GM19023 (cell line): Measurements from ENCODE around the gene ANKRD6.
"Not testable (repeated sequence)": the region's sequence is repeated elsewhere in the genome, so short reads cannot be mapped to it uniquely, and the experiment has no call there.

Source experiments
- ATAC-seq: cut with Tn5 transposase; IDR thresholded peaks from one replicate; pipeline ENCODE4 v1.9.1; 2021; ENCODE audit warnings: mild to moderate bottlenecking, moderate library complexity; ENCODE audit not compliant: unreplicated experiment

Gene ANKRD6

DNA sequence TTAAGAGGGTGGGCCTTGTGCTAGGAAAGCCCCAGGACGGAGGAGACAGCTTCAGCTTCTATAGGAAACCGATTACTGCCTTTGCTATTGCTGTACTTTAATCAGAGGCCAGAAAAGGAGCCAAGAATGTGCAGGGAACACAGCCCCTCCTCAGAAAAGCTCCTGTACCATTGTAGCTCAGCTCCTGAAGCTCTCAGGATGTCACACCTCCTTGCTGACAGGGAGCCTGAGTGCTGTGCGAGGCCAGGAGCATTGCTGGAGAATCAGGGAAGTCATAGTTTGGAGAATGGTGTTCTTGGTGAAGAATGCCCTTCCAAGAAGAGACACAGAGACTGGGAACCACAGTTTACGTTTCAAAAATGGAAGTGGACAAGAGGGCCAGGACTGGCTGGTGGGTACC lies 158.8 kb downstream of the ANKRD6 start:
- no peak for ATAC-seq

DNA sequence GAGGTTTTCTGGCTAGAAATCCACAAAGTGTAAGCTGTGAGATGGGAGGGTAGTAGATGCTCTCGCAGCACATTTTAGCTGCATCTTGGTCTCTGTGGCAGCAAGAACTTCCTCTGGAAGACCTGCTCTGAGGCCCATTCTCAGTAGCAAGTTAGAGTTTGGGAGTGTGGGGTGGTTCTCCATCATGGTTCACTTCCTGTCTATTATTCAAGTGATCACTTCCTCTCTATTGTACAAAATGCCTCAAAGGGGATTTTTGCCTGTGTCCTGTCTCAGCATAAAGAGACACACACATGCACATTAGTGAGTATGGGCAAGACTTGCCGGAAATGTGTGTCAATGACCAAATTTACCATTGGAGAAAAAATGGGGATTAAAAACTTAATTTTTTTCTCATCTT lies 163.1 kb downstream of the ANKRD6 start:
- ATAC-seq, result peak; percentile 92

DNA sequence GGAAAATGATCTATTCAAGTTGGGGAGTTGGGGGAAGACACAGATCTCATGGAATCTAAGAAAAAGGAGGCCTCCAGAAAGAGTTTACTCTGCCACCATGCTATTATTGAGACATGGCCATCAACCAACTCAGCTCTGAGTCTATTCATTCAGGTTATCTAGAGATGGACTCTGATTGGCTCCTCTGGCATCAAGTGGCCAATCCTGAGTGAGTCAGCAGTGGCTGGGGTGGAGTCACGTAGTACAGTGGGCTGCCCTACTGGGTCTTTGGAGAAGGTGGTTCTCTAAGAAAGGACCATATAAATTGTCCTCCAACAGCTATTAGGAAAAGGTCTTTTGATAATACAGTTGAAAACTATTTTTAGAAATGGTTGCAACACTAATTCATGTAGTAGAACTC lies 163.5 kb downstream of the ANKRD6 start:
- no peak for ATAC-seq

DNA sequence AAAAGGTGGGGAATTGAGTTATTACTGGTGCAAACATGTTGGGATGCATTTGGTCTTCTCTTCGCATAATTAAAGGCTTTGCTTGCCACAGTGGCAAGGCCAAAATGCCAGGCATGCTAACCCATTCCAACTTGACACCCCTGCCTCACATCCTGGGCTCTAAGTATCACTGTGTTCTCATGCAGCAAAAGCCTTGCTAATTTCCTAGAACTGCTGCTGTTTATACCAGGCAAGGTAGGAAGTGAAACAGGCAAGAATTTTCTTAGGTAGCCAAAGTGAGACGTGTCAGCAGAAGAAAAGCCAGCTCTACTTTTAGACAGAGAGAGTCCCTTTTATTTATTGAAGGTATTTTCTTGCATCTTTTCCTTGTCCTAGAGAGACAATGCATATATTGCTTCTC lies 164.4 kb downstream of the ANKRD6 start:
- ATAC-seq, result no peak

DNA sequence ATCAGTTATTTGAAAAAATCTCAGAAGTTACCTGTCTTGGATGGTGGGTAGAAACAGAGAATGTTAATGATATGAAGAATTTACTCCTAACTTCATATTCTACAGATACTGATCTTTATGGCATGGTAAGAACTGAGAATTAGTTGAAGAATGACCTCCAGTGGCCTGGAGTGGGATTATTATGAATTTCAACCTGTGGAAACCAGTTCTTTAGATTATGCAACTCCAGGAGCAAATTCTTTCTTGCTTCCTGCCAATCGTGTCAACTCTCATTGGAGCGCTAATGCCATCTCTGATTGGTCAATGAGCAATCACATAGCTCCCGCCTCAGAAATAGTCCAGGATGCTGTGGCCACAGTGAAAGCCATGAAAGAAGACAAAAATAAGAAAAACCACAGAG lies 165.0 kb downstream of the ANKRD6 start:
- no peak for ATAC-seq

DNA sequence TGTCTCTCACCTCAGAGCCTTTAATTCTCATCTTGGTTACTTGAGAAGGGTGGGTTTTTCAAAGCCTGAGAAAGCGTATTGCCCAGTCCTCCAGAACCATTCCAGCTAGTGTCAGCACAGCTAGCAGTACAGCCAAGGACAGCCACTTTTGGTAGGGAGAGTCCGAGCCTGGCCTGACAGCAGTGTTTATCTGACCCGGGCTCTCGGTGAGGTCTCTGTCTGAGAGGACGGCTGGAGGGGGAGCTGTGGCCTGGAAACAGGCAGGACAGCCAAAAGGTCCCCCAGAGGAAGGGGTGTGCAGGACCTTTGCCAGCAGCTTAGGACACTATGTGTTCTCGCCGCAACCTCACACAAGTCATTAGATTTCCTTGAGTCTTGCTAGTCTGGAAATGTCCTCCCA lies 166.8 kb downstream of the ANKRD6 start:
- no peak for ATAC-seq

DNA sequence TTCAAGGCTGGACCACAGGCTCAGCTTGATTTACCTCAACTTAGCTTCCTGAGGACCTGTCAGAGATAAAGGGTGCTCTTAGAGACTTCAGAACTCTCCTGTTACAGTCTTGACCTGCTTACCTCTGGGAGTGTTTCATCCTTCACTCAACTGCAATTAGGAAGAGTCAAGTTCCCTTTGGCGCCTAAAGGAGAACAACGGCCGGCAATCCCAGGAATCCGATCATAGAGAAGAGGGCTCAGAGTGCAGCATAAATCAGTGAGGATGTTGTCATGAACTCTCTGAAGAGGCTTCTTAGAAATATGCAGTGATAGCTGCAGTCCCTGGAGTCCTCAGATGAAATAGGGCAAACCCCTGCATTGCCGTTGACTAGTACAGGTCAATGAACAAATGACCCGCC lies 169.2 kb downstream of the ANKRD6 start:
- ATAC-seq, result no peak

DNA sequence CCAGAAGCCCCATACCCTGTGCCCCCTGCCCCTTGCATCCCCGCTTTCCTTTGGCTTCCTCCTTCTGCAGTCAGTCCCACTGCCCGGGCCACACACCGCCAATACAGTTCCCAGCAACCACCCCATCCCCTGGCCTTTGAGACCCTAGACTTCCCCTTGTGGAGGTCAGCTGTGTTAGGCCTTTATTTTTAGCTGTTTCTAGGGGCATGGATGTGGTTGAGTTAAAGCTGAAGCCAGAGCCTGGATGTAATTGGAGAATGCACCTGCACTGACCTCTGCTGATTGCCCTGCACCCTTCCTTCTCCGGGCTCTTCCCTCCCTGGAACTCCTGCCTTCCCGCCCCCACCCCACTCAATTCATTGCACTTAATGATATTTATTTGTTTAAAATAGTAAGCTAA lies 171.7 kb downstream of the ANKRD6 start:
- no peak for ATAC-seq

DNA sequence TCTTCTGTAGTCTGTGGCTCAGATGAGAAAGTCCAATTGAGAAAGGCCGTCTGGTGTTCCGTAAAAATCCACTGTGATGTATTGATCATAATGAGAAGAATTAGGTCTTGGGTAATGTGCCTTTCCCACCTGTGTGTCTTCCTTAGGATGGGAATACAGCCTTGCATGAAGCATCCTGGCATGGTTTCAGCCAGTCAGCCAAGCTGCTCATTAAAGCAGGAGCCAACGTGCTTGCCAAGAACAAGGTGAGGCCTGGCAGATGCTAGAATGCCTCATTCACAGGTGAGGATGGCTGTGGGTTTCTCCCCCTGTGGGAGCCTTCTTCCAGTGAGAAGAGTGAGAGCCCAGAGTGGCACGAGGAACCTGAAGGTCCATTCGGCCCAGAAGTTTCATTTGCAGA lies 172.9 kb downstream of the ANKRD6 start:
- no peak for ATAC-seq

DNA sequence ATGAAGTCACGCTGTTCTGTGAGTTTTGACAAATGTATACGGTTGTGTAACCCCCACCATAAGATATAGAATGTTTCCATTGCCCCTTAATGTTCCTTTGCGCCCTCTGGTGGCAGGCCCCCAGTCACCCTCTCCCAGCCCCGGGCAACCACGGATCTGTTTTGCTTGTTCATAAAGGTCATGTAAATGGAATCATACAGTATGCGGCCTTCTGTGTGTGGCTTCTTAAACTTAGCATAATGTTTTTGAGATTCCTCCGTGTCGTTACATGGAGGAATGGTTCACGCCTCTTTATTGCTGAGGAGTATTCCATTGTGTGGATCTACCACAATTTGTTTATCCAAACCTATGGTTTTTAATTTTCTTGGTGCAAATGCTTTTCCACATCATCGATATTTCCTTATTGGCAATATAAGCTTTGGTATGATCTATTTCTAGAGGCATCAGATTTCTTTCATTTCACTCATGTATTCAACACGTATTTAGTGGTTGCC lies 177.2 kb downstream of the ANKRD6 start:
- ATAC-seq, result peak; percentile 62

DNA sequence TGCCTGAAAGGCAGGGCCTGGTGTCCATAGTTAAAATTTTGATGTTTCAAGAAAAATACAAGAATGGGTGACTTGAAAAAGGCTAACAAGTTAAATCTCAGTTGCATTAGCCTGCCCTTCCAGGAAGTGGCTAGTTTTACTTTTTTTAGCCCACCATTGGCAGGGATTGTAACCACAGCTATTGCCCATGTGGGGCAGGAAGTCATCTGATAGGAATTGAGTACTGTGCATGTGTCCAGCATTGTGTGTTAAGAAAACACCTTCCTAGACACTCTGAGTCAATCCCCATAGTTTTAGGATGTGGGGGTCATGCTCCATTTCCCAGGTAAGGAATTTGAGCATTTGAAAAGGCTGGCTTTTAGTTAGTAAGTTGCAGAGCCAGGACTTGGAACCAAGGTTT lies 178.7 kb downstream of the ANKRD6 start:
- ATAC-seq, result no peak

DNA sequence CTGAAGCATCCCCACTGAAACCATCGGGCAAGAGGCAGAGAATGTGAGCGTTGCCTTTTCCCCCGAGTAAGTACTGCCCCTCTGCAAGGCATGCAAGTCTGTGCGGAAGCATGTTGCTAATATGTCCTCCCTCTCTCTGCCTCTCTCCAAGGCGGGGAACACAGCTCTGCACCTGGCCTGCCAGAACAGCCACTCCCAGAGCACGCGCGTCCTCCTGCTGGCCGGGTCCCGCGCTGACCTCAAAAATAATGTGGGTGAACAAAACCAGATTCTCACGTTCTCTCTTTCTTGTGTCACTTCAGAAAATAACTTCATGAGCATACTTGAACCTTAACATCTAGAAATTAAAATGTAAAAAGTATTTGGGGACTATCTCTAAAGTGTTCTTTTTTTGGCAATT lies 179.2 kb downstream of the ANKRD6 start:
- no peak for ATAC-seq

DNA sequence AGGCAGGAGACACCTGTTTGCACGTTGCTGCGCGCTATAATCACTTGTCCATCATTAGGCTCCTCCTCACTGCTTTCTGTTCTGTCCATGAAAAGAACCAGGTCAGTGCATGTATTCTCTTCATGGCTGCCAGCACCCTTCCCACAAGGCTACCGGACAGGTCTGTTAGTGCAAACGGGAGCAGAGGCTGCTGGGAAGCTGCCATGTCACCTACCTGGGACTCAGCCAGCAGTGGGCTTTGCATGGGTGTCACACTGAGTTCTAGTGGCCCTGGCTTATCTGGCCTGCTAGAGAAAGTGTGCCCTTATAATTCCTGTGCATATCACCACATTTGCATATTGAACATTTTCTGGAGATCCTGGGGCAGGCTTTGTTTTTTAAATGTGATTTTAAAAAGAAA lies 180.8 kb downstream of the ANKRD6 start:
- no peak for ATAC-seq

DNA sequence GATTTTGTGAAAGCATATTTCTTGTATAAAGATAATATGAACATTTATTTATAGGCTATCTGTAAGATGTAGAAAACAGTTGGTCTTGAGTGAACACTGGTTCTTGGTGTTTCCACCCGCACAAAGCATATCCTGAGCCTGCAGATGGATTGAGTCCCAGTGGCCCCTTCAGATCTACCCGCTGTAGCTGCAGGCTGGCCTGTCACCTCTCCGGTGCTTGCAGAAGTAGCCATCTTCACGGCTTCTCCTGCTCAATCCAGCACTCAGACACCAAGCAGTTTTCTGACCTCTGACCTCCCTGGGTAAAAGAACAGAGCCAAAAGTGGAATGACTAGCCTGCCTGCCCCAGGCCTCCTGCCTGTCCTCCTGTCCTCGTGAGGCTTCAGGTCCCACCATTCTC lies 182.9 kb downstream of the ANKRD6 start:
- ATAC-seq, result no peak

DNA sequence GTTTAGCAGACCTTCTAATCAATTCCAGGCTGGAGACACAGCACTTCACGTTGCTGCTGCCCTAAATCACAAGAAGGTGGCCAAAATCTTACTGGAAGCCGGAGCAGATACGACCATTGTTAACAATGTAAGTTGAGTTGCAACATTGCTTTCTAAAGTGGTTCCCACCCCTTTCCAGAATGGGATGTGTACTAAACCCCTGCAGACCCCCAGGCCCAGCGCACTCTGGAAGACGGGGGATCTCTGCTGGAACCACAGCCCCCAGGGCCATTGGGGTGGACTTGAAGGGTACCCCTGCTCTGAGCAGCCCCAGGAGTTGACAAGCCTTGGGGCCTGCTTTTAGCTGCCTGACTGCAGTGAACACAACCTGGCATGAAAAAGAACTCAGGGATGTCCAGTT lies 183.6 kb downstream of the ANKRD6 start:
- no peak for ATAC-seq

DNA sequence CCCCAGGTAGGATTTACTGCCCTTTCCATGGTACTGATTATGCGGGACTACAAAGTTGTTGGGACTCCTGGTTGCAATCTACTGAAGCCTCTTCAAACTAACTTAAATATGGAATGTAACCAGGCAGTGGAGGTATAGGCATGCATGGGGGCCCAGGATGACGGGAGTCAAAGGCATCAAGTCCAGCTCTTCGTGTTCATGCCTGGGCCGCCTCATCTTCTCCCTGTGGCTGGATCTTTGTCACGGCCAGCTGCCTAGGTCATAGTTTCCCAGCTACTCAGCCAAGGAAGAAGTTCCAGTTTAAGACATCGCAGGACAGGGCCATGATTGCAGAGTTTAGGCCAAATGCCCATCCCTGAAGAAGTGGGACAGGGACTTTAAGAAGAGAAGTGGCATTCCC lies 185.1 kb downstream of the ANKRD6 start:
- no peak for ATAC-seq

DNA sequence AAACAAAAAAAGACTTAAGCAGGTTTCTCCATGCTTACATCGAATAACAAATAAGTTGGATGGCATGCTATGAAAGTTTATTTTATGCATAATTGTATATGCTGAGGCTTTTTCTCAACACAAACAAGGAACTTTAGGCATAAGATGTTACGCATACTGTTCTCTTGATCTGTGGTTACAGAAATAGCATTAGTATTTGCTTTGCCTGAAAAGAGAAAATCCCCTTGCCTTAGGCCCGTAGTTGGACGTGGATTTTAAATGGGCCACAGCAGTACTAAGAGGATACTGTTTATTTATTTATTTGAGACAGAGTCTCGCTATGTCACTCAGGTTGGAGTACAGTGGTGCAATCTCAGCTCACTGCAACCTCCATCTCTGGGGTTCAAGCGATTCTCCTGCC lies 186.6 kb downstream of the ANKRD6 start:
- ATAC-seq, result no peak

DNA sequence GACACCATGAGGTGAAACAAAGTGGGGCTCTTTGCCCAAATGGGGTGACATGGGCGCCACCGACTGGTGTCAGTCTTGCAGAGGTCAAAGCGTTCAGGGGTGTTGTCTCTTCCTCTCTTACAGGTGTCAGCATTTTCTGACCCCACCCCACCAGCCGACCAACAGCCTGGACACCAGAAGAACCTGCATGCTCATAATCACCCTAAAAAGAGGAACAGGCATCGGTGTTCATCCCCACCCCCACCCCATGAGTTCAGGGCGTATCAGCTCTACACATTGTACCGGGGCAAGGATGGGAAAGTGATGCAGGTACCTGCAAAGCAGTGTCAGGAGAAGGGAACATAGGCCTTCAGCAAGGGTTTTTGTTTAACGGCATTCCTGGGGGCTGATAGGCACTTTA lies 190.8 kb downstream of the ANKRD6 start:
- ATAC-seq, result no peak

DNA sequence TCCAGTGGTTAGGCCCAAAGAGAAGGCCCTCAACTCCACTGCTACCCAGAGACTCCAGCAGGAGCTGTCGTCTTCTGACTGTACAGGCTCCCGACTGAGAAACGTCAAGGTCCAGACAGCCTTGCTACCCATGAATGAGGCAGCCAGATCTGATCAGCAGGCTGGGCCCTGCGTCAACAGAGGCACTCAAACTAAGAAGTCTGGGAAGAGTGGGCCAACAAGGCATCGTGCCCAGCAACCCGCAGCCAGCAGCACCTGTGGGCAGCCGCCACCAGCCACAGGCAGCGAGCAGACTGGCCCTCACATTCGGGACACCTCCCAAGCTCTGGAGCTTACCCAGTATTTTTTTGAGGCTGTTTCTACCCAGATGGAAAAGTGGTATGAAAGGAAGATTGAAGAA lies 197.5 kb downstream of the ANKRD6 start:
- no peak for ATAC-seq

DNA sequence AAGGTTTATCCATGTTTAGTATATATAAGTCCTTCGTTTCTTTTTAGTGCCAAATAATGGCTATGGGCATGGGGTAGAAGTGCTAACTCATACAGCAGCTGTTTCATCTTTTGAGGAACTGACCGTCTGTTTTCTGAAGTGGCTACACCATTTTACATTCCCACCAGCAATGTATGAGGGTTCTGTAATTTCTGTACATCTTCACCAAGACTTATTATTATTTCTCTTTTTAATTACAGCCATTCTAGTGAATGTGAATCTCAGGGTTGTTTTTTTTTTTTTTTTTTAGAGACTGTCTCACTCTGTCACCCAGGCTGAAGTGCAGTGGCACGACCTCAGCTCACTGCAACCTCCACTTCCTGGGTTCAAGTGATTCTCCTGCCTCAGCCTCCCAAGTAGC lies 203.5 kb downstream of the ANKRD6 start:
- not testable (repeated sequence) for ATAC-seq

DNA sequence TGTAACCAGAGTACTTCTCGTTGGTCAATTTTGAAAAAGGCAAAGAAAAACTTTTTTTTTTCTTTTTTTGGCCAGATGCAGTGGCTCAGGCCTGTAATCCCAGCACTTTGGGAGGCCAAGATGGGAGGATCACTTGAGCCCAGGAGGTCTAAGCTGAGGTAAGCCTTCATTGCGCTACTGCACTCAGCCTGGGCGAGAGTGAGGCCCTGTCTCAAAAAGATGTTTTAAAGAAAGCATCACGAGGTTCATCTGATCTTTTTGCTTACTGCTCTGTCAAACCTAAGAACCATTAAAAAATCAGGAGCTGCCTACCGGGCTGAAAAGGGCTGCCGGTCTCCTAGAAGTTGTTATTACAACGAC lies 205.0 kb downstream of the ANKRD6 start:
- ATAC-seq, result peak; percentile 6

DNA sequence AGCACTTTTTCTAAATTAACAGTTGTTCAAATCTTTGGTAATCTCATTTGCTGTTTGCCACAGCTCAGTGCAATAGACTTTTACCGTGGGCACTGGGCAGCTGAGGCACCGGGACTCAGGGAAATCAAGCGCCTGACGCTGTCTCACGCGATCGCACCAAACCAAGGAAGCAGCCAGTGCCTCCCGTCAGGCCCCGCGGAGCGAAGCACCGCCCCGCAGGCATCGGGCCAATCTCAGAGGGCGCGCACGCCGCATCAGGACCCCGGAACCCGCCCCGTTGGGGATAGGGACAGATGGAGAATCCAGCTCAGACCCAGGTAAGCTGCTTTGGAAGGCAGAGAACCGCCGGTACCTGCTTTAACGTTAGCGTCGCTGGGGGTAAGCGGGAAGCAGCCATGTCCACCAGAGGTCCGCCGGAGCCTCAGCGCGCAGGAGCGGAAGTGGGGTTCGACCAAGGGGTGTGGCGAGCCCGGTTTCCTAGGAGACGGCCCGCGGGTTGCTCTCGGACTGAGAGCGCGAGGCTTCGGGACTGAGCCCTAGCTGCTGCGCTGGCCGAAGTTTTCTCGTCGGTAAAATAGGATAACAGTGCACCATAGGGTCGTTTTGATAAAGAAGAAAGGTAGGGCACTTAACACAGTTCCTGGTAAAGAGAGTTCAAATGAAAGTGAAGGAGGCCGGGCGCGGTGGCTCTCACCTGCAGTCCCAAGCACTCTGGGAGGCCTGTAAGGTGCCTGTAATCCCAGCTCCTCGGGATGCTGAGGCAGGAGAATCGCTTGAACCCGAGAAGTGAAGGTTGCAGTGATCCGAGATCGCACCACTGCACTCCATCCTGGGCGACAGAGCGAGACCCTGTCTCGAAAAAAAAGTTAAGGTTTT lies 205.6 kb downstream of the ANKRD6 start, which contains the start of gene LYRM2:
Gene LYRM2 (minus strand): TSS at position 428 of the 876 bp plus-strand sequence. CDS start 31 bp downstream, at position 397.
- ATAC-seq, result peak; percentile 99

DNA sequence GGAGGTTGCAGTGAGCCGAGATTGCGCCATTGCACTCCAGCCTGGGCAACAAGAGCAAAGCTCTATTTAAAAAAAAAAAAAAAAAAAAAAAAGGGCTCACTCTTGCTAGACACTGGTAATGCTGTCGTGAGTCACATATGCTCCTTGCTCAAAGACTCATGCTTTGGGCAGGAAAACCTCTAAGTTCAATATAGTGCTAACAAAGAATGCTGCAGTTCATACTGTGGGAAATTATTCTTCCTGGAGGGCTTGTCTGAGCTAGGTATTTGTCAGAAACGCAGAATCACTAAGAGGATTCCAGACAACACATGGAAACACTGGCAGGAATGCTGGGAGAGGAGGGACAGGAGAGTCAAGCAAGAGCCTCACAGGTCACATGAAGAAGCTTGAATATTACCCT lies 207.9 kb downstream of the ANKRD6 start:
- ATAC-seq, result no peak
